Brain pericyte (primary cell): ENCODE results near the gene SSR2.
"Not testable (repeated sequence)": the region's sequence is repeated elsewhere in the genome, so short reads cannot be mapped to it uniquely, and the experiment has no call there.

Experiments used
- DNase-seq: peaks from one replicate; pipeline ENCODE4 v3.0.0-alpha.2; 2012; ENCODE audit warnings: low read depth, low spot score

The SSR2 gene

DNA sequence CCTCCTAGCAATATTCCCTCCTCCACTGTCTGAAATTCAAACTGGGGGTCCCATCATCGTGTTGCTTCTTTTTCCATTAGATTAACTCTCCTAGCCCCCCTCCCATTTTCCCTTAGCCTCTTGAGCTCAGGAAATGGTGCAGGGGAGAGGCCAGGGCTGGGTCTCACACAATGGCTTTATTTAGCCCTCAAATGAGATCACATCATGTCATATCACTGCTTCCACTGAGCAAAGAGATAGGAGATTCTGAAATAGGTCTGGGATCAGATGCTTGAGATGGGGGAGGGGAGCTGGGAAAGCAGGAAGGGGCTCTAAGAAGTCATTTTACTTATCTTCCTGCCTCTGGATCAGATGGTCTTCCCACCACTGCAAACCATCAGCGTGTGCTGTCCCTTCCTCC, 24.6 kb downstream of the SSR2 start:
- no peak for DNase-seq

DNA sequence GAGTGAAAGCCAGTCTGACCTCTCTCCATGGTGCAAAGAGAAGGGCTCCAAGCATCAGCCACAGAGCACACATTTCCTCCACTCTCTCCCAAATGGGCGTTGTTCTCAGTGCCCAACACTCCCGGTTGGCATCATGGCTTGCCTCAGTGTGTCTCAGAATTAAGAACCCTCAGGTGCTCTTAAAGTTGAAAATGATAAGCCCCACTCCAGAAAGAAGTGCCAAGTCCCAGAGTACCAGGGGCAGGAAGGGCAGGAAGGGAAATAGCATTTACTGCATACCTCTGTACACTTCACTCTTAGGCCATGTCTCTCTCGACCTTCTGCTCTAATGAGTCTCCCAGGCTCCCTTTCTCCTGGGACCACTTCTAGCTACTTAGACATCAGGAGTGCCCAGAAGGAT, 27.2 kb downstream of the SSR2 start:
- no peak for DNase-seq

DNA sequence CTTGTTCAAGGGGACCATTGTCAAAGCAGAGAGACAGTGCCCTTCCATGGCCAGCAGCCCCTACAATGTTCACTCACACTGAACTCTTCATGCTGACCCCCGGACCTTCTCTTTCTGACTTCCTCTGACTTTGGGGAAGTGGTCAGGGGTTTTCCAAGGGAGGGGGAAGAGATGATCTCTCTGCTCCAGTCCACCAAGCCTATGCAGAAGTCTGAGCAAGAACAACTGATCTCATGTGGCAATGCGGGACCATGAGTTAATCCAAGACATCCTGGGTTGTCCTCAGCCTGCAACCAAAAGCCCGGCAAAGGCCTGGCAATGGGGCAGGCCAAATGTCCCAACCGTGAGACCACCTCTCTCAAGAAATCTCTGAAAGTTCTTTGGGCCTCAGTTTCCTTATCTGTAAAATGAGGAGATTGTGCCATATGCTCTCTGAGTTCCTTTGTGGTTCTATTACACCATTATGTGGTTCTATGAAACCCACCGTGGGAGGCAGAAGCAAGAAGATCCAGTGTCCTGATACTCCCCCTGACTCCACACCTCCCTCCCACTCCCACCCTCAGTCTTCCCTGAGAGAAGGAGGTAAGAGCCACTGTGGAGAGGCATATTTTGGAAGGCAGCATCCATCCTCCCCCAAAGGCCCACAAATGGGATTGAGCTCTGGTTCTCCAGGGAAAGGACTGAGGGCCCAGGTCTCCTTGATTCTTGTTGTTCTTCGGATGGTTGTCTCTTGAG, 30.6 kb downstream of the SSR2 start:
- no peak for DNase-seq

DNA sequence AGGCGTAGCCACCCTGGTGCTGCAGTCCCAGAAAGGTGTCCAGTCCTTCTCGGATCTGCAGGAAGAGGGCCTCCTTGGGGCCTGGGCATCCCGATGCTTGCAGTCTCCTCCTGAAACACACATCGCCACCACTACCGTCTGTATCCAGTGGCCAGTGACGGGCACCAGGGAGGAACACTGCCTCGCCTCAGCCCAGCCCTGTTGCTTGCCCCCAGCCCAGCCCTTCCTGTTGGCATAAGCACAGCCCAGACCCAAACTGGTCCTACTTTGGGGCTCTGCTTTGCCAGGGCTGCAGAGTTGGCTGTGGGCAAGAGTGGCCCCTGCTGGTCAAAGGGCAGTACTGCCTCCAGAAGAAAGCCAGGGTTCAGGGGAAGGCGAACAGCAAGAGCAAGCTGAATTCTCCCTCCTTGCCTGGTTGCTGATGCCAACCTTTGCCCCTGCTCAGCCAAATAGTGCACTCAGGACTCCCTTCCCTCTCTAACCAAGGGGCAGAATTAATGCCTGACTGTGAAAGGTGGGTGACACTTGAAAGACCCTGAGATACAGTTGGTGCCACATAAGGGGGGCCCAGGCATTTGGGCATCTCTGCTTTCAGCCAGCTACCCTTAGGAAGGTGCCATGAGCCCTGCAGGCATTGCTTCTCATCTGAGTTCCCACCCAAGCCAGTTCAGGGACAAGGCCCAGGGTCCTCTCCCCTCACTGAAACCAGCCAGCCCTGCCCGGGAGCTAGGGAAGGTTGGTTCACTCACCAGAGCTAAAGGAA, 31.3 kb downstream of the SSR2 start:
- no peak for DNase-seq

DNA sequence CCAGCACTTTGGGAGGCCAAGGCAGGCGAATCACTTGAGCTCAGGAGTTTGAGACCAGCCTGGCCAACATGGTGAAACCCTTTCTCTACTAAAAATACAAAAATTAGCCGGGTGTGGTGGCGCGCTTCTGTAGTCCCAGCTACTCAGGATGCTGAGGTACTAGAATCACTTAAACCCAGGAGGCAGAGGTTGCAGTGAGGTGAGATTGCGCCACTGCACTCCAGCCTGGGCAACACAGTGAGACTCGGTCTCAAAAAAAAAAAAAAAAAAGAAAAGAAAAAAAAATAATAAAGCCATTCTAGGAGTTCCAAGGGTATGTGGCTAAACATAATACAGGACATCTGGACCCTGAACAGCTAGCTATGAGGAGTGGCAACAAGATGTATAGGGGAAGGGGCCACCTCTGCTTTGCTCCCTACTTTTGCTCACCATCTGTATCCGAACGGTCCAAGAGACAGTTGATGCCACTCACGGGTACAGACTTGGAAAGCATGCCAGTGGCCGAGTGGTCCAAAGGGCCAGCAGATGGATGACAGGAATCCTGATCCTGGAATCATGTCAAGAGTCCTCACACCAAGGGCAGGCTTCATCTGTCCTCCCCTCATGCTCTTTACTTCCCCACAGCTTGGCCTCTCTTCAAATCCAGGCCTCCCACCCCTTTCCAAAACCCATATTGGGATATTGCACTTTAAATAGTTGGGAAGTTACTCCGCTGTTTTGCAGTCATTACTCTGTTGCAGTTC, 35.7 kb downstream of the SSR2 start:
- not testable (repeated sequence) for DNase-seq

DNA sequence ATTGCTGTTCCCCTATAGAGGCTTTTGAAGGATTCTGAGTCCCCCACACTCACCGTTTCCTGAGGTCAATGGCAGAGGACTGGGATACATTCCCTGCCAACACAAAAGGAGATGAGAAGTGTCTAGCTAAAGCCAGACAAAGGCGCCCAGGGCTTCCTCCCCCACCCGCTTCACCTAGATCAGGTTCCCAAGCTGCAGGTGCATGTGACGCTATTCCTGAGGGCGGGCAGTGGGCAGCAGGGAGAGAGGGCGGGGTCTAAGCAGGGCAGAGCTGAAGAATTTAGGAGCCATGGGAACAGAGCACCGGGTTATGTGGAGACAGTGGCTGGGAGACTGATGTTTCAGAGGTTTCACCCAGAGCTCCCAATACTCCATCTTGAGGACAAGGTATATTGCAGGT, 36.4 kb downstream of the SSR2 start:
- DNase-seq = no peak

DNA sequence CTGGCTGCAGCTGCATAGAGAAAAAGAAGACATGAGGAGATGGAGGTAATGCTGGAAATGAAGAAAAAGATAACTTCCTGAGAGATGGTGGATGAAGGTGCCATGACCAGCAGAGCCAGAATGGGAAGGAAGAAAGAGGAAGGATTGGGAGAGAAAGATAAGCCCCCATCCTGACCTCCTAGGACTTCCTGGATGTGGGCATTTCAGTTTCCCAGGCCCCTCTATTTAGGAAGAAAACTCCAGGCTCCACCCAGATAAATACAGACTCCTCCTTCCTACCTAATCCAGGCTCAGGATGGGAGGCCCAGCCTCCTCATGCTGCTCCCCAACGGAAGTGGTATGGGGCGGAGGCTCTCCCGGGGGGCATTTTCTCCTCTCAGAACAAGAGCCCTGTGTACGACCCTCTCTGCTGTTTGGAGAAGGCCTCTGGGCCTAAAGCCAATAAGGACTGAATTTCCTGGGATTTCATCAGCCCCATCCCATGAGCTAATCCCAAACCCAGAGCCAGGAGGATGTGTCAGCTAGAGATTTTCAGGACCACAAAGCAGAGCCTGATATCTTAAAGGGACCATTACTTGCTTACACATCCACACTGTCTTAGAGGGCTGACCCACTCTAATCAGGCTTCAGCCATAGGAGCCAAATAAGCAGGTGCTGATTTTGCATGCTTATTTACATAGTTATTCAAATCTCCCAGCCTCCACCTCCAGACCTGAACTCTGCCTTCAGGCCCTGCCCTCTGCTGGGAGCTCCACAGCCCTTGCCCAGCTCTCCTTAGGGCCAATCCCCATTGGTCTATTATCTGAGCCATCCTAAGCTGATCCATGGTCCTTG, 37.3 kb downstream of the SSR2 start:
- DNase-seq = no peak

DNA sequence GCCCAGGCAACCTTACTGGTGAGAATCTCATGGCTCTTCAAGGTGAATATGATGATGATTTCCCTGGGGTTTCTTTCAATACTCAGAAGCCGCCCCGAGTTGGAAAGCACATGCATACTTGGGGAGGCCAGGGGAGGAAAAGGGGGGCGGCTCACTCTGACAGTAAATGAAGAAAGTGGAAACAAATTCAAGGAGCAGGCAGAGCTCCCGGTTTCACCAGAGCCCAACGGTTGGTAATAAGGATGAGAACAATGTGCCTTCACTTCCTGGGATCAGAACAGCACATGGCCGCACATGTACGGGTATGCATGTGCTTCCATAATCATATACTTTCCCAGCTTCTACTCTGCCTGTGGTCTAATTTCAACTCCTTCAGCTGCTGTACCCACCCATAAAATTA, 38.6 kb downstream of the SSR2 start:
- no peak for DNase-seq

DNA sequence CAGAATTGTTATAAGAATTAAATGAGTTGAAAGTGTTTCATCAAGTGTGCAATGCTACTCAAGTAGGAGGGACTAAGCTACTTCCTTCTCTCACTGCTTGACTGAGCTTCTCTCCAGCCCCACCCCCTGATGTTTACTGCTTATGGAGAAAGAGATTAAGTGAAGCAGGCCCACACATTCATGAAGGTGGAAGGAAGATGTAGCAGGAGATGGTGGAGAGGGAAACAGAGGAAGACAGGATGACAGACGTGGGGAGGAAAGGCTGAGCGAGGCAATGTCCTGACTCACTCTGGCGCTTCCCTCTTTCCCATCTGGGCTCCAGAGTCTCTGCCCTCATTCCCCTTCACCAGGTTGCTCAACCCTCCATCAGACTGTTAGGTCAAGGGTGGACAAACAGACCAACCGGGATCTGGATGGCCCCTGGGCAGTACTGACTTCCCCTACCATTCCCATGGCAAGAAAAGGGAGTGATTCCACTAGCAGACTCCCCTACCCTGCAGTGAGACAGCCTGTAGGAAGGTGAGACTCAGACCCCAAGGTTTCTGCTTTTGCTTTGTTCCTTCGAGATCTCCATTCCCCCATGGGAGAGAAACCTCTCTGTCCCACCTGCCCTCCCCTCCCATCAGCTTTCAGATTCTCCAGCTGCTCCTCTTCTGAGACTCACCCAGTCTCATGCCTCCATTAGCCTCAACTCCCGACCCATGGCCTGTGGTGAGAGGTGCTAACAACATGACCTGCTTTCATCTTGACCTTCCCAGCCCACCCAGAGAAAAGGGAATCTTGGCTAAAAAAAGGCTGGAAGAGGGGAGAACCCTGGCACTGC, 39.3 kb downstream of the SSR2 start:
- DNase-seq = no peak

DNA sequence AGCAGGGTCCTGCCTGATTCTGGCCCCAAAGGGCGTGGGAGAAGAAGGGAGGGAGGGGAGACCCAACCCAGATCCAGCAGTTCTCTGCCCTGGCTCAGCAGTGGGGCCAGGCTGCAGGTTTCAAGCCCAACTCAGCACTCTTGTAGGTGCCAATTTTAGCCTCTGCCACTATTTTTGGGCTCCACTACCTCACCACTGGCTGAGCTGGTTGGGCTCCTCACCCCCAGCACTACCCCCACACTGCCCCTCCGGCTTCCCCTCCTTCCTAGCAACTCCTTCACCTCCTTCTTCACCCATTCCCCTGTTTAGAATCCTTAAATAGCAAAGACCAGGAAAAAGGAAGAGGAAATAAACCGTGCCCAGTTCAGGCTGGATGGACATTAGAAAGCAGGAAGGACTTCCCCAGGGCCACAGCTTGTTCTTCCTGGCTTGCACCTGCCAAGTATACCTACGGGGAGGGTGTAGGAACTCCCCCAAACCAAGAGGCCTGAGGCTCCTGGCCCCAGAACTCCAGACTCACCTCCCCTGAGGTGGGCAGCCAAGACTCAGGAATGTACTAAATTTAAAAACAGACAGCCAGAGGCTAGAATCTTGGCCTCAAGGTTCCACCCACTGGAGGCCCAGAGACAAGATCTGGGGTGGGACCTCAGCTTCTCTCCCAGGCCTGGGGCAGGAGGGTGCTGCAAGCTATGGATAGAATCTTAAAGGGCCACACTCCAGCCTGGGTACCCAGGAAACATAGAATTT, 41.0 kb downstream of the SSR2 start:
- DNase-seq = no peak

DNA sequence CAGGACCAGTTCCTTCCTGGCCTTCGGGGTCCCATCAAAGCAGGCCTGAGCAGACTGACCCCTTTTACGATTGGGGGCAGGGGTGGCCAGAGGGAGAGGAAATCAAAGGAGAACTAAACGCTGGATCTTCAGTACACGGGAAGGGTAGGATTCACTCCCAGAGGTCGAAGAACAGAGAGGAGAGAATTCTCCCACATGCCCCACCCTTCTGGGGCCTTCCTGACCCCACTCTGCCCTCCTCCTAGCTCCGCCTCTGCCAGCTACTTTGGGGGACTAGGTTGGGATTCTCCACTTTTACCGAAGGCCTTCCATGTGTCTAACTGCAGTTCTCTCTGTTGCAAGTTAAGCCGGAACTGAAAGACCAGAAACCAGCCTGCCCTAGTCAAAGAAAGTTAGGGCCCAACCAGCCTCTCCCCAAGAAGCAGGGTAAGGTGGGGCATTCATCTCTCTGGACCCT, 41.8 kb downstream of the SSR2 start:
- no peak for DNase-seq

DNA sequence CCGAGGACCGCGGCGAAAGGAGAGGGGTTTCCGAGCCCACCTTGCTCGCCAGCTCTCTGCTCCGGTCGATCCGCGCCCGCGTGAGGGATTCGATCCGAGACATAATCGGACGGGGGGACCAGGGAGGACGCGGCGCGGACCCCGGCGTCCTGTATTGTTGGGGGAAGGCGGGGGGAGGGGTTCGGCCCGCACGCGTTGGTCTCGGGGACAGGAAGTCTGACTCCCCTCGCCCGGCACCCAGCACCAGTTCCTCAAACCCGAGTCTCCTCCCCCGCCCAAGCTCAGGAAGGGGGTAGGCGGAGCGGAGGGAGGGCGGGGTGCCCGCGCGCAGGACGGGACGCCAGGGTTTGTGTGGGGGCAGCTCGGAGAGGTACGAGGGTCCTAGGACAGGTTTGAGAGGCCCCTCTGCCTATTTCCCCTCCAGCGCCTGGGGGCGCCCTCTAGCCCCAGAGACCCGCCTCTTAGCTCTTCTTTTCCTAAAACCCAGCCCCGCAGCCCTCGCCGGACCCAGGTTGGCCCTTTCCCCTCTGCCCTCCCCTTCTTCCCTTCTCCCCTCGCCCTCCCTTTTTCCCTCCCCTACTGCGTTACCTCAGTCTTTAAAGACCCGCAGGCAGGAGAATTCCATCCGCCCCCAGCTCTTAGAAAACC, 42.3 kb downstream of the SSR2 start, which contains the start of gene ARHGEF2:
Gene ARHGEF2 (minus strand): TSS at position 223 of the 648 bp plus-strand sequence. CDS start 120 bp downstream, at position 103.
- no peak for DNase-seq

DNA sequence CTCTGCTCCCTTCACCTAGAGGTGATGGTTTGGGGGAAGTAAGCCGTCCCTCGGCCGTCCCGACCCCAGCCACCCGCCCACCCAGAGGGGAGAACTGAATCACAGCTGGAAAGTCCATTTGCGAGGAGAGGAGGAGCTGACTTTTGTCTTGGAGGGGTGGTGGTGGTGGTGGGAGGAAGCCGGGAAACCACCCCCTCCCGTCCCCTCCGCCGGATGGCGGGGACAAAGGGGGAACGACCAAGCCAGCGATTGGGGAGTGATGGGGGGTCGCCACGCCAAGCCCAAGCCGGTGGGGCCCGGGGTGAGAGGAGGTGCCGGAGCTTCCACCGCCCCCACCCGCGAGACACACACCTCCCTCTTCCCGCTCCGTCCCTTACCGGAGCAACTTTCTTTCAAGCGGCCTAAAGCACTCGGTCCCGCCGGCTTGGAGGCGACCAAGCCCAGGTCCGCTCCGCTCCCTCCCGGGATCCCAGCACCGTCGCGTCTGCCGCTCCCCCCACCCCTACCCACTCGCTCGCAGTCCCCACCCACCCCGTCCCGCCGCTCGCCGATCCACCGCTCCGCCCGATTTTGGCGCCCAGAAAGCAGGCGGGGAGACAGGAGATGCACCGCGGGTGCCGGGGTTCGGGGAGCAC, 42.9 kb downstream of the SSR2 start:
- no peak for DNase-seq

DNA sequence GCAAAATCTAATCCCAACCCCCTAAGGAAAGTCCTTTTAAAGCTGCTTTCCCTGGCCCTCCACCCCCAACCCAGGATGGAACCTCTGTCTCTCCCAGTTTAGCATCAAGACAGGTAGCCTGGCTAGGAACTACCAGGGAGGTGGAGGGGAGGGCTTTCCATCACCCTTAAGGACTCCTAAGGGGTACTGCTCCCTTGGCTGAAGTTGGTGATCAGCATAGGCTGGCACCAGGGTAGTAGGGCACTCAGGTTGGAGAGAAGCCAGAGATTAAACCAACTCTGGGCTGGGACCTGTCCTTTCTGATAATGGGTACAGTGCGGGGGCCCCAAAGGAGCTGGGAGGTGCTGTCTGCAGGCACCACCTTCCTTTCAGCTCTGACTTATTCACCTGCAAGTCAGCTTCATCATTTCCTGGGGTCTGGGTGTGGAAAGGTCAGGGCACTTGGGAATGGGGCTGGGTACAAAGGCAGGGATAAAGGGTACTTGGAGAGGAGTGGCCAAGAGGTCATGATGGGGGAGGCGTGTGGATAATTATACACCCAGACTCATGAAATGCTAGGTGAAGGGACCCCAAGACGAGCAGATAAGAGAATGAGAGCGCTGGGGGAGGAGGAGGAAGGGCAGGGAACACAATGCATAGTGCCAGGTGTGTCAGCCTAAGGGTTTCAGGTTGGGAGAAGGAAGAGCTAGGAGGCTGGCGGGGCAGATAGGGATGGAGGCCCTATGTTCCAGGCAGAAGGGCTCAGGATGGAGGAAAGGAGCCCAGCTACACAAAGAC, 43.6 kb downstream of the SSR2 start:
- DNase-seq = no peak

DNA sequence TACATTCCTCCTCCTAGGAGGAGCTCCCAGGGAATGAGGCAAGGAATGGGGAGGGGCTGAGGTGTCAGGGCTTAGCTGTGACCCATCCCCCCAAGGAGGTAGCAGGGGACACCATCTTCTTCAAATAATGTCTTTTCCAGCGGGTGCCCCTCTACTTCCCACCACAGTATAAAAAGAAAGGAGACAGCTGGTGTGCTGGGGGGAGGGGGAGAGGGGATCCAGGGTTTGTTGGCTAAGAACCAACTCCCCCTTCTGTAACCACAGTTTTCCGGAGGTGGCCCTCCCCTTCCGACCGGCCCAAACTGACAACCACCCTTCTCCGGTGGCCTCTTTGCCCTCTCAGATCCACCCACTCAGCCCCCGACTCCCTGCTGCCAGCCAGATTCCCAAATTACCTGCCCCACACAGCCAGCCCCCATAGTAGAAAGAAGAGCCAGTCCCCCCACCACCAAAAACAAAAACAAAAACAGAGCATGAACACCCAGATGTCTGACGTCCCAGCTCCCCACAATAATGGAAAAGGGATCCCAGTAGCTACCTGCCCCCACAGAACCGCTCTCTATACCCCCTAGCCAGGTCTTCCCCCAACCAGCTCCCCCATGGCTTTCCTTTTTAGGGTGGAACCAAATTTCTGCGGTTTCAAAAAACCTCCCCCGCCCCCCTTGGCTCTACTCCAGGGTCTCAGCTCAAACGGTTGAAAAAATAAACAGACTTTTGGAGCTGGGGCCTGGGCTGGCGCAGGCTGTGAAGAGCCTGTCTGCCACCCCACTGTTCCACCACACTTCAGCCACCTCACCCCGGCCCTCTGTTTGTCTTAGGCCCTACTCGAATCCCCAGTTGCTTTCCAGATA, 44.5 kb downstream of the SSR2 start:
- no peak for DNase-seq

DNA sequence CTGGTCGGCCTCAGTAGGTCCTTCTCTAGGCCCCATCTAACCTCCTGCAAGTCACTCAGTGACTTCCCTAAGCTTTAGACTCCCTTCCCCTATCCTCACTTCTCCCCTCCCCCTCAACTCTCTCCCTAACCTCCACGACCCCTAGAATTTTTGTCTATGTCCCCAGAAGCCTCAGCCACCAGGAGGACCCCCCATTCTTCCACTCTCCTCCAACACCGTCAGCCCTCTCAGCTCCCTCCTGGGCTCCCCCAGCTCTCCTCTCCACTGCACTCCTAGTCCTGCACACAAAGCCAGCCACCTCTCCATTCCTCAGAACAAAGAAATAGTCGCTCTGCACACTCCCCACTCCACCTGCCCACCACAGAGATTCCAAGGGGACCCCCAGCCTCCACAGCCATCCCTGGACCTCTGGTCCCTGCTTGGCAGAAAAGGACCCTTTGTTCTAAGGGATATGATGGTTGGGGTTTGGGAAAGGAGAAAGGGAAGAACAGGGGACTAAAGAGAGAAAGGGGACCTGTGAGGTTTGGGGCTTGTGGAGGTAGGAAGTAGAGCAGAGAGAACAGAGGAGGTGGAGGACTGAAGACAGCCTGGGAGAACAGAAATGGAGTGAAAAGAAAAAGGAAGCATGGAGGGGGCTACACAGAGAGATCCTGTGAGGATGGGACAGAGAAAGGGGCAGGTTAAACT, 45.2 kb downstream of the SSR2 start:
- no peak for DNase-seq
